H1 (cell line): ENCODE data around the gene DNAH10.

Experiments
- BRCA1 ChIP-seq: IDR thresholded peaks from 2 replicates; pipeline ENCODE4 v1.6.1; 2012; ENCODE audit warnings: low read depth, low read length, improper control_type of control experiment
- CTCF ChIP-seq, 3 experiments: IDR thresholded peaks; 1 replicate in 2 of 3; 2 replicates in 1 of 3; pipeline versions ENCODE4 v1.5.1 to v1.6.1; 2011; ENCODE audit warnings: low read length in 3 of 3, mild to moderate bottlenecking in 3 of 3, inconsistent platforms in 2 of 3, low read depth in 1 of 3, moderate library complexity in 1 of 3; ENCODE audit not compliant: insufficient read depth in 1 of 3; ENCODE audit errors: control extremely low read depth in 1 of 3
- GTF2F1 ChIP-seq: IDR thresholded peaks from 2 replicates; pipeline ENCODE4 v1.6.1; 2012; ENCODE audit warnings: low read depth, low read length, improper control_type of control experiment, borderline replicate concordance
- MAX ChIP-seq: IDR thresholded peaks from 2 replicates; pipeline ENCODE4 v1.6.1; 2012; ENCODE audit warnings: inconsistent platforms
- NANOG ChIP-seq: IDR thresholded peaks from 2 replicates; pipeline ENCODE4 v1.6.1; 2011; ENCODE audit warnings: low read length, low read depth, mild to moderate bottlenecking, inconsistent platforms; ENCODE audit not compliant: insufficient read depth, poor library complexity, severe bottlenecking
- POLR2A ChIP-seq, 2 experiments: IDR thresholded peaks; 1 replicate in 1 of 2; 2 replicates in 1 of 2; pipeline ENCODE4 v1.6.1; 2011; ENCODE audit warnings: low read depth in 2 of 2, low read length in 2 of 2, mild to moderate bottlenecking in 2 of 2; ENCODE audit errors: control extremely low read depth in 1 of 2
- POLR2AphosphoS5 ChIP-seq: IDR thresholded peaks from 2 replicates; pipeline ENCODE4 v1.6.1; 2011; ENCODE audit warnings: low read depth, low read length
- RNF2 ChIP-seq: fragments of 200-900, 300-1000 bp; sonication (generic); IDR thresholded peaks from 2 replicates; pipeline ENCODE4 v1.7.1; 2016; ENCODE audit warnings: borderline replicate concordance, low read depth, mild to moderate bottlenecking, antibody characterized with exemption, low read length; ENCODE audit not compliant: poor library complexity, severe bottlenecking; ENCODE audit errors: missing control alignments
- TAF1 ChIP-seq: IDR thresholded peaks from 2 replicates; pipeline ENCODE4 v1.6.1; 2011; ENCODE audit warnings: mild to moderate bottlenecking, low read depth, low read length
- TF ChIP-seq, protein P1 (sequence below): IDR thresholded peaks from 2 replicates; pipeline ENCODE4 v1.6.1; 2012; ENCODE audit warnings: low read length, inconsistent platforms
- TF ChIP-seq, protein P2 (sequence below): IDR thresholded peaks from 2 replicates; pipeline ENCODE4 v1.6.1; 2011; ENCODE audit warnings: low read depth, mild to moderate bottlenecking, low read length; ENCODE audit not compliant: insufficient read depth

GRCh38 chr12:123936471-123936870, 174.4 kb downstream of the DNAH10 start:
- TF ChIP-seq CTCF (IDR thresholded peaks at IDR 0.05; ENCODE audit: control extremely low read depth in 1 of 3, insufficient read depth in 1 of 3, low read depth in 1 of 3, low read length in 3 of 3) (no peak), POLR2A (IDR thresholded peaks at IDR 0.05; ENCODE audit: control extremely low read depth in 1 of 2, low read depth in 2 of 2, low read length in 2 of 2) (no peak), RNF2 (no peak), POLR2AphosphoS5 (no peak), TAF1 (no peak), BRCA1 (no peak), GTF2F1 (no peak), NANOG (no peak), MAX (no peak)
- TF ChIP-seq, protein P1, sequence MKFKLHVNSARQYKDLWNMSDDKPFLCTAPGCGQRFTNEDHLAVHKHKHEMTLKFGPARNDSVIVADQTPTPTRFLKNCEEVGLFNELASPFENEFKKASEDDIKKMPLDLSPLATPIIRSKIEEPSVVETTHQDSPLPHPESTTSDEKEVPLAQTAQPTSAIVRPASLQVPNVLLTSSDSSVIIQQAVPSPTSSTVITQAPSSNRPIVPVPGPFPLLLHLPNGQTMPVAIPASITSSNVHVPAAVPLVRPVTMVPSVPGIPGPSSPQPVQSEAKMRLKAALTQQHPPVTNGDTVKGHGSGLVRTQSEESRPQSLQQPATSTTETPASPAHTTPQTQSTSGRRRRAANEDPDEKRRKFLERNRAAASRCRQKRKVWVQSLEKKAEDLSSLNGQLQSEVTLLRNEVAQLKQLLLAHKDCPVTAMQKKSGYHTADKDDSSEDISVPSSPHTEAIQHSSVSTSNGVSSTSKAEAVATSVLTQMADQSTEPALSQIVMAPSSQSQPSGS = no peak
- TF ChIP-seq, protein P2, sequence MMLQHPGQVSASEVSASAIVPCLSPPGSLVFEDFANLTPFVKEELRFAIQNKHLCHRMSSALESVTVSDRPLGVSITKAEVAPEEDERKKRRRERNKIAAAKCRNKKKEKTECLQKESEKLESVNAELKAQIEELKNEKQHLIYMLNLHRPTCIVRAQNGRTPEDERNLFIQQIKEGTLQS = no peak
